Measurements from ENCODE around the gene TMEM43. TPM values are rescaled to one million over a fixed set of nuclear protein-coding genes. Genes with fewer than 3 reads are reported as not detected.

The TMEM43 gene
- total RNA-seq, 1 experiment from 2014 or later, result 120 TPM

GRCh38 chr3:14135581-14135980 is 10.7 kb downstream of the TMEM43 start:
- POLR2A ChIA-PET, result interaction anchor here (1.2 to 5.3 kb wide), 3 partner anchors 9 to 11 kb away, joined by 3 to 42 read pairs (median 5); partner anchors contain the start of genes CHCHD4 and TMEM43
- CTCF ChIA-PET, result interaction anchor here (1.6 to 2.0 kb wide), 2 partner anchors 11 to 239 kb away, joined by 7 to 9 read pairs; partner anchors contain the start of genes CHCHD4 and TMEM43
- intact Hi-C loops (cut with micrococcal nuclease), result no loop called here
- TF ChIP-seq CTCF (IDR thresholded peaks at IDR 0.05; ENCODE audit: unreplicated experiment), result no peak
- Mint-ChIP-seq H3K9me3 (ENCODE audit: unreplicated experiment) (no peaks in the 10 kb centered on the region), H3K4me1 (ENCODE audit: insufficient read depth, unreplicated experiment) (peaks cover 34% of the 10 kb centered on the region), H3K27ac (ENCODE audit: low read depth, unreplicated experiment) (peak overlapping the region; percentile 61), H3K36me3 (ENCODE audit: insufficient read depth, unreplicated experiment) (peaks cover 96% of the 10 kb centered on the region), H3K4me3 (ENCODE audit: unreplicated experiment) (no peak overlapping the region), H3K27me3 (ENCODE audit: insufficient read depth, unreplicated experiment) (no peaks in the 10 kb centered on the region)
- no TSS peak for BruUV-seq (replicated peaks)
- DNase-seq (ENCODE audit: unreplicated experiment), result no peak

- Mint-ChIP-seq H3K27me3 (ENCODE audit: insufficient read depth, unreplicated experiment) (no peaks in the 10 kb centered on the region), H3K27ac (ENCODE audit: low read depth, unreplicated experiment) (peak overlapping the region; percentile 67), H3K4me3 (ENCODE audit: unreplicated experiment) (no peak overlapping the region), H3K36me3 (ENCODE audit: insufficient read depth, unreplicated experiment) (peaks cover 96% of the 10 kb centered on the region), H3K4me1 (ENCODE audit: insufficient read depth, unreplicated experiment) (peaks cover 44% of the 10 kb centered on the region), H3K9me3 (ENCODE audit: unreplicated experiment) (no peaks in the 10 kb centered on the region)
- DNase-seq (ENCODE audit: unreplicated experiment), result peak; percentile 74
- intact Hi-C loops (cut with micrococcal nuclease), result no loop called here
- CTCF ChIA-PET, result interaction anchor here (0.6 to 0.7 kb wide), 2 partner anchors 643 to 1239 kb away, joined by 3 read pairs; no protein-coding TSS in a partner anchor
- TF ChIP-seq CTCF (IDR thresholded peaks at IDR 0.05; ENCODE audit: unreplicated experiment), result no peak
- BruUV-seq (replicated peaks), result no TSS peak
- POLR2A ChIA-PET, result interaction anchor here (0.7 to 11.5 kb wide), 5 partner anchors 8 to 240 kb away, joined by 3 to 294 read pairs (median 7); partner anchors contain the start of genes CHCHD4, LSM3, TMEM43 and XPC
Observed at GRCh38 chr3:14137004-14137403, 12.2 kb downstream of the TMEM43 start.

- POLR2A ChIA-PET, result interaction anchor here (0.6 to 11.5 kb wide), 5 partner anchors 8 to 241 kb away, joined by 3 to 294 read pairs (median 7); partner anchors contain the start of genes CHCHD4, LSM3, TMEM43 and XPC
- no peaks in the 10 kb centered on the region for H3K27me3 Mint-ChIP-seq (ENCODE audit: insufficient read depth, unreplicated experiment)
- peaks cover 48% of the 10 kb centered on the region for H3K4me1 Mint-ChIP-seq (ENCODE audit: insufficient read depth, unreplicated experiment)
- CTCF ChIA-PET, result interaction anchor here (0.6 to 0.7 kb wide), 2 partner anchors 643 to 1240 kb away, joined by 3 read pairs; no protein-coding TSS in a partner anchor
- H3K27ac Mint-ChIP-seq (ENCODE audit: low read depth, unreplicated experiment), result peak overlapping the region; percentile 16
- H3K9me3 Mint-ChIP-seq (ENCODE audit: unreplicated experiment), result no peaks in the 10 kb centered on the region
- no peak for DNase-seq (ENCODE audit: unreplicated experiment)
- TF ChIP-seq CTCF (IDR thresholded peaks at IDR 0.05; ENCODE audit: unreplicated experiment), result no peak
- no TSS peak for BruUV-seq (replicated peaks)
- intact Hi-C loops (cut with micrococcal nuclease), result no loop called here
- H3K36me3 Mint-ChIP-seq (ENCODE audit: insufficient read depth, unreplicated experiment), result peaks cover 96% of the 10 kb centered on the region
- no peak overlapping the region for H3K4me3 Mint-ChIP-seq (ENCODE audit: unreplicated experiment)
Observed at GRCh38 chr3:14137445-14137844, 12.6 kb downstream of the TMEM43 start.

GRCh38 chr3:14138109-14138877 is 13.4 kb downstream of the TMEM43 start:
- DNase-seq (ENCODE audit: unreplicated experiment), result no peak
- intact Hi-C loops (cut with micrococcal nuclease), result no loop called here
- ChIA-PET POLR2A (interaction anchor here (0.6 to 11.5 kb wide), 5 partner anchors 13 to 1205 kb away, joined by 3 to 294 read pairs (median 7); partner anchors contain the start of genes CHCHD4, LSM3, TMEM43 and XPC), CTCF (interaction anchor here (0.6 to 1.0 kb wide), 4 partner anchors 10 to 644 kb away, joined by 3 to 4 read pairs (median 4); no protein-coding TSS in a partner anchor)
- TF ChIP-seq CTCF (IDR thresholded peaks at IDR 0.05; ENCODE audit: unreplicated experiment), result no peak
- H3K36me3 Mint-ChIP-seq (ENCODE audit: insufficient read depth, unreplicated experiment), result peaks cover 93% of the 10 kb centered on the region
- H3K4me3 Mint-ChIP-seq (ENCODE audit: unreplicated experiment), result no peak overlapping the region
- H3K27me3 Mint-ChIP-seq (ENCODE audit: insufficient read depth, unreplicated experiment), result no peaks in the 10 kb centered on the region
- H3K4me1 Mint-ChIP-seq (ENCODE audit: insufficient read depth, unreplicated experiment), result peaks cover 51% of the 10 kb centered on the region
- BruUV-seq (replicated peaks), result no TSS peak
- no peaks in the 10 kb centered on the region for H3K9me3 Mint-ChIP-seq (ENCODE audit: unreplicated experiment)
- H3K27ac Mint-ChIP-seq (ENCODE audit: low read depth, unreplicated experiment), result peak overlapping the region; percentile 16
